Stimulated activated CD8-positive, alpha-beta memory T cell treated with anti-CD3 and anti-CD28 coated beads, Interleukin-4, amount 100 ng/mL, for 24 hours (primary cell): ENCODE data around the gene TRMU.

Experiments
- DNase-seq: peaks from one replicate; pipeline ENCODE4 v3.0.0-alpha.2; 2020; ENCODE audit warnings: low read depth

The TRMU gene

GRCh38 chr22:46369716-46370583 is 34.4 kb downstream of the TRMU start:
- no peak for DNase-seq

- no peak for DNase-seq
Observed at GRCh38 chr22:46370584-46371291, 35.2 kb downstream of the TRMU start.

GRCh38 chr22:46371623-46372226 is 36.2 kb downstream of the TRMU start:
- DNase-seq: no peak

- DNase-seq: no peak
Observed at GRCh38 chr22:46372686-46373085, 37.2 kb downstream of the TRMU start.

DNA sequence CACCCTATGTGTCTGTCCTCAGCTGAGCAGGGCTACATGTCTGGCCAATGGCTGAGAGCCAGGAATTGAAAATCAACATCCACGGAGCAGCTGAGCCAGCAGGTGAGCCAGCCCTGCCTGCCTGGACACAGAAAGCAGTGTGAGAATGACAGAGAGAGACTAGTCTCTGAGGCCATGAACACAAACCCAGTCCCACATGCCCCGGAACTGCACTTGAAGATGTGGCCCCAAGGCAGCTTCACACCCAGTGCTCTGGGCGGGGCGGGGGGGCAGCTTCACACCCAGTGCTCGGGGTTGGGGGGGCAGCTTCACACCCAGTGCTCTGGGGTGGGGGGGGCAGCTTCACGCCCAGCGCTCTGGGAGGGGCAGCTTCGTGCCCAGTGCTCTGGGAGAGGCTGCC is 37.6 kb downstream of the TRMU start:
- DNase-seq: peak; percentile 17

DNA sequence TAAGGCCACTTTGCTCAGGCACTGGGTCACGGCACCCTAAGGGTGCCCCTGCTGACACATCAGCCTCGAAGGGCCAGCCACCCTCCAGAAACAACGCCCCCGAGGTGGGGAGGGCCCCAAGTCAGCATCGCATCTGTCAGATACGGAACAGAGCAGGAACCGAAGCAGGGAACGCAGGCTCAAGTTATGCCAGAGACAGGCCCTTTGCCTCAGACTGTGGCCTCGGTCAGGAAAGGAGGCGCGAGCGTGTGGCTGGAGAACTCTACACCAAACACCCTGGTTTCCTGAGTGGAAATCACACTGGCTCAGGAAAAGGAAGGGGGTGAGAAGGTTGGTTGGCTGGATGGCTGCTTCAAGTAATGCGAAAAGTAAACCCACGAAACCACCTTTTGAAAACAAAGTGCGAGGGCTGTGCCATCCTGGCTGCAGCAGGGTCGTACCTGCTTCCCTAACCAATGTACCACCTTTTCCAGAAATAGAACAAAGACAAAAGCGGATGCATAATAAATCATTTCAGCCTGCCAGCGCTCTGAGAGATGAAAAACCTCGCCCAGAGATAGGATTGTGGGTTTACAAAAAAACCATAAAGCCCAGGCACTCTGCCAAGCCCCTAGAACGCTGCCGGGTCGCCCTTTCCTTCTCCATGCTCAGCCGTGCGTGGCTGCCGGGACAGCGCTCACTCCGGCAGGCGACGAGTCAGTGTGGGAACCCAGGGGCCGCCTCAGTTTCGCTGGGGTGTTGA is 38.6 kb downstream of the TRMU start:
- DNase-seq: peak; percentile 17

GRCh38 chr22:46374663-46375474 is 39.4 kb downstream of the TRMU start:
- DNase-seq: no peak

DNA sequence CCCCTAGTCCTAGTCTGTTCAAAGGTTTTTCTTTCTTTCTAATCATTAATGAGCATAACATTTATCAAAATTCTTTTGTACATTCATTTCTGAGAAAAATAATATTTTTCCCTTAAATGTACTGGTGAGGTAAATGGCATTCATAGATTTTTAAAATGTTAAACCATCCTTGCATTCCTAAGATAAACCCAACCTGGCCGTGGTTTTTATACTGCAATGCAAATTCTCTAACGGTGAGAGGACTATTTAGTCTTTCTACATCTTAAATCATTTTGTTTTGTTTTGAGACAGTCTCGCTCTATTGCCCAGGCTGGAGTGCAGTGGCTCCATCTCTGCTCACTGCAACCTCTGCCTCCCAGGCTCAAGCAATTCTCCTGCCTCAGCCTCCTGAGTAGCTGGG is 40.6 kb downstream of the TRMU start:
- DNase-seq: no peak

DNA sequence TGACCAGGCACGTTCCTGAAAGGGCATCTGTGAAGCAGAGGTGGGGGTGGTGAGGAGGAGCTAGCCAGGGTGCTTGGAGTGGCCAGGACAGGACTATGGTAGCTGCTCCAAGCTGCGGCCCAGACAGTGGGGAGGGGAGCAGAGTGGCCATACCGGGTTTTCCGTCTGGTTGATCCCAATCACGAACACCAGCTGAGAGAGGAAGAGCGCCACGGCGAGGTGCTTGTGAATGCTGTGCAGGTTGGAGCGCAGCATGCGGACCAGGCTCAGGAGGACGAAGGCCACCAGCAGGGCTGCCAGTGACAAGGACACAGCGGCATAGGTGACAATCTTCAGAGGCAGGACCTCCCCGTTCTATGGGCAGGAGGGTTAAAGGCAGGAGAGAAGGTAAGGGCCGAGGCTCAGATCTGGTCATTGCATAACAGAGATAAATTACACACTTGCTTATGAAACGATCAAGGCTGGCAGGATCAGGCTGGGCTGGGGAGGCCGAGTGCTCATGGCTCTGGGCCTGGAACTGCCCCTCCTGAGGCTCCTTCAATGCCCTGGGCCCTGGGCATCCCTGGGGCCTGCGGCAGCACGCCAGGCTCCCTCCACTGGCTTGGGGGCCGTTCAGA is 41.5 kb downstream of the TRMU start:
- no peak for DNase-seq

DNA sequence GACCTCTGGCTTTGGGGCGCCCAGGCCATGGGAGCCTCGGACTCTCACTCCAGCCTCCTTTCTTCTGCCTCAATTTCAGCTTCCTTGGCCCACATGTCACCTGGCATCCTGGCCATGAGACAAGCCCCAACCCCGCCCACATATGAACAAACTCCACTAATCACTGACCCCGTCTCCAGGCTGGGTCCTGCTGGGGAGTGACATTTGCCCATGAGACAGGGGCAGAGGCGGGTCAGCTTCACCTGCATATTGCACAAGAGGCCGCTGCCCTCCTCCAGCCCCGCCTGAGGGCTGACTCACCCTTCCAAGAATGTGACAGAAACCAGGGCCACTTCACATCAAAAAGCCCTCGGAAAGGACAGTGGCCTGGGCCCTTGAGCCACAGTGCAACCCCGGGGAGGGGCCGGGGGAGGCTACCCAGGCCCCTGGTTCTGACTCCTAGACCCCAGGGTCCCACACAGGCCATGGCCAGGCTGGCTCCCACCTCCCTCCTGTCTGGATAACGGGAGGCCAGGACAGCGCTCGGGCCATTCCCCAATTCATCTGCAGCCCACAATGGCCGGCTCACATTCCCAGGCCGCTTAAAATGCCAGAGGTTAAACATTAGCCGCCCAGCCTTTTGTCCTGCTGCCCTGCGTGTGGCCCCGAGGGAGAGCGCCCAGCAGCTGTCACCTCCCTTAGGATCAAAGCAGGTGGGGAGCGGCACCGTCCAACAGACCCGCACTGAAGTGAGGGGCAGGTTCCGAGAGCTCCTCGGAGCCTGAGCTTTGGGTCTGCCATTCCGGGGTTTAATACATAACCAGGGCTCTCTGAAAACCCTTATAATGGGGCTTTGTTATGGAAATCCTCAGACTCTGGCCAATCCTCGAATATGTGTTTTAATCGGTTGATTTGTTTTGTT is 42.3 kb downstream of the TRMU start:
- DNase-seq: no peak

GRCh38 chr22:46378426-46379065 is 43.0 kb downstream of the TRMU start:
- DNase-seq: no peak

- DNase-seq: no peak
Observed at GRCh38 chr22:46379066-46379930, 43.8 kb downstream of the TRMU start.

DNA sequence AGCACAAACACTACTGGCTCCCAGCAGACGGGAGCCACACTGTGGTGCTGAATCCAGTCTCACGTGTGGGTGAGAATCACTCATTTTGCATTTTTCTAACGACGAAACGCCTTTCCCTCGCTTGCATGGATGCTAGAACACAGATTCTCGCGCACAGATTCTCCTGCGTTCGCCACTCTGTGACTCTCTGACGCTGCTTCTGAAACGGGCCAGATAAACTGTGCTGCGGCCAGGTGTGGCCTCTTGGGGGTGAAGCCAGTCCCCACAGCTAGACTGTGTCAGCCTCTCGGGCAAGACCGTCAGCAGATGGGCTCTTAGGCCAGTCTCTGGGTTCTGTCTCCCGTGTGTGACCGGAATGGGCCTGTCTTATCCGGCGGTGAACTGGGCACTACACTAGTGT is 44.6 kb downstream of the TRMU start:
- no peak for DNase-seq

GRCh38 chr22:46380581-46380980 is 45.1 kb downstream of the TRMU start:
- no peak for DNase-seq

- no peak for DNase-seq
Observed at GRCh38 chr22:46381142-46381541, 45.6 kb downstream of the TRMU start.

DNA sequence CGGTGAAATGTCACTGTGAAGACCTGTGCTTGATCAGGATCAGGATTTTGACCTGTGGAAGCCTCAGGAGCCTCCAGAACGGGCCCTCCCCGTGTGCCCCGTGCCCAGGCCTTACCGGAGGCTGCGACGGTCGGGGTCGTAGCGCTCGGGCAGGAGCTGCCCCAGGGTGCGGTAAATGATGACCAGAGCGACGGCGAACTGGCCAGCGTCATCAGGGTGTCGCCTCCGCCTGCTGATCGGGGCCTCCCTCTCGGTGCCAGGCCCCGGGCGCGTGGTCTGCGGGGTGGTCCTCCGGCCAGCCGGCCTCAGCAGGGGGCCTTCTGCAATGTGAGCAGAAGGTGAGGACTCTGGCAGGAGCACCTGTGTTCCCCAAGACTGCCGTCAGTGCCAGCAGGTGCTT is 46.2 kb downstream of the TRMU start:
- no peak for DNase-seq

DNA sequence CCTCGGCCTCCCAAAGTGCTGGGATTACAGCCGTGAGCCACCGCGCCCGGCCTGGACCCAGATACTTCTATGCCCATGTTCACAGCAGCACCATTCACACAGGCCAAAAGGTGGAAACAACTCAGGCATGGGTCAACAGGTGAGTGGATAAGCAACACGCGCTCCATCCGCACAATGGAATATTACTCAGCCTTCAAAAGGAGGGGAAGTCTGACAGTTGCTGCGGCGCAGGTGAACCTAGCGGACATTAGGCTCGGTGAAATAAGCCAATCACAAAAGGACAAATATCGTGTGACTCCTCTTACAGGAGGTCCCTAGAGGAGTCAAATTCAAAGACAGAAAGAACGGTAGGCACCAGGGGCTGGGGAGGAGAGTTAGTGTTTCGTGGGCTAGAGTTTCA is 47.0 kb downstream of the TRMU start:
- DNase-seq: no peak

DNA sequence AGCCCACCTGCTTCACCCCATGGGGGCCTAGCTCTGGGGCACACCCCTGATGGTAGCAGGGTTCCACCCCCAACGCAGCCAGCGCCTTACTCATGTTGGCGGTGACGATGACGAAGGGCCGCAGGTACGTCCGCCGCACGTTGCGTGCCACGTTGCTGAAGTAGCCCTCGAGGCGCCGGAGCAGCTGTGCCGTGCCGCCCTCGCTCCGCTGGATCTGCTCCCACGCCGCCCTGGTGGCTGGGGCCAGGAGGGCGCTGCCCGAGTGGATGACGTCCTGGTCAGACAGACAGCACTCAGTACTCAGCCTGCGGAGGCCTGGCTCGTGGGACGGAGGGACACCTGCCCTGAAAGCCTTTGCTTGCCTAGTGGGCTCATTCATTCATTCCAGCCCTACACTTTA is 50.8 kb downstream of the TRMU start:
- no peak for DNase-seq

DNA sequence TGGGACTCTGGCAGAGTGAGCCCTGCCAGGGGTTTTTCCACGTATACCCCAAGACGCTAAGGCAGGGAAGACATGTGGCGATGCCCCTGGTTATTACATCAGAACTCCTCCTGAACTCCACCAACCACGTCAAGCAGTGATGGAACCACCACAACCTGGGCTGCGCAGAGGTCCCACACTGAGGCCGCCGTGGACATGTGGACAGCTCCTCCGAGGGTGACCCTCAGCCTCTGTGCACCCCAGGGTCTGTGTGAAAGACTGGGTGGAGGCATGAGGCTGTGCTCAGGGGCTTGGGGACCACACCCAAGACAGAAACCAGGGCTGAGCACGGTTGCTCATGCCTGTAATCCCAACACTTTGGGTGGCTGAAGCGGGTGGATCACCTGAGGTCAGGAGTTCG is 52.2 kb downstream of the TRMU start:
- no peak for DNase-seq
